Measurements from ENCODE around the gene RCN1. TPM values are rescaled to one million over a fixed set of nuclear protein-coding genes. Genes with fewer than 3 reads are reported as not detected.
"Not testable (repeated sequence)": the region's sequence is repeated elsewhere in the genome, so short reads cannot be mapped to it uniquely, and the experiment has no call there.

RCN1 gene
- total RNA-seq, 1 donor from 2014 or later, result 297 TPM

DNA sequence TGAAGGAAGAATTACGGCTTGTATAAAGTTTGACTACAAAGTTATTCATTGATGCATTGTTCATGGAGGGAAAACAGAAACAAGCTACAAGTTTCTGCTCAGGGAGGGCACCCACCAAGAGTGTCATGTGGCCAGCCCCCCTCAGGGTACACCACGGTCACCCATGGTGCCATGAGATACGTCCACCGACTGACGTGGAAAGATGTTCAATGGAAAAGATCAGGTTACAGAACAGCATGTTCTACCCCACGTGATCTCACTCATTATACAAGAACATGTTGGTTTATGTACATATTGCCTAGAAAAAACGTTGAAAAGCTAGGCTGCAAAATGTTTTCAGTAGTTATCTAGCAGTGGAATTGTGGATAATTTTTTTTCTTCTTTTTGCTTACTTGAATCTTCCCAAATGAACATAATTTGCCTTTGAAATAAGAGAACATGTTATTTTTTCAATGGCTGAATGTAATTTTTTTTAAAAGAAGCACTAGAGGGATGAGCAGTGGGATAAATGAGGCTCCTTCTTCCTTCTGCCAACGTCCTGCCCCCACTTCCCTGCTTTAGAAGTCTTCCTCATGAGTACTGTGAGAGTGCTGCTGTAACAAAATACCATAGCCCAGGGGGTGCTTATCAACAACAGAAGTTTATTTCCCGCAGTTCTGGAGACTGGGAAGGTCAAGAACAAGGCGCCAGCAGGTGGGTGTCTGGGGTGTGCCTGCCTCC is 22.5 kb downstream of the RCN1 start:
- no peak for DNase-seq (ENCODE audit: low spot score)

DNA sequence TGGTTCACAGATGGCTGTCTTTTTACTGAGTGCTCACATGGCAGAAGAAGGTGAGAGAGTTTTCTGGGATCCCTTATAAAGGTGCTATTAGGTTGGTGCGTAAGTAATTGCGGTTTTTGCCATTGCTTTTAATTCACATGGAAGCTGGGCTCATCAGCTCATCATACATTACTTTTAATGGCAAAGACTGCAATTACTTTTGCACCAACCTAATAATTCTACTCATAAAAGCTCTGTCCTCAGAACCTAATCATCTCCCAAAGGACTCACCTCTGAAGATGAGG is 23.0 kb downstream of the RCN1 start:
- DNase-seq (ENCODE audit: low spot score), result no peak

DNA sequence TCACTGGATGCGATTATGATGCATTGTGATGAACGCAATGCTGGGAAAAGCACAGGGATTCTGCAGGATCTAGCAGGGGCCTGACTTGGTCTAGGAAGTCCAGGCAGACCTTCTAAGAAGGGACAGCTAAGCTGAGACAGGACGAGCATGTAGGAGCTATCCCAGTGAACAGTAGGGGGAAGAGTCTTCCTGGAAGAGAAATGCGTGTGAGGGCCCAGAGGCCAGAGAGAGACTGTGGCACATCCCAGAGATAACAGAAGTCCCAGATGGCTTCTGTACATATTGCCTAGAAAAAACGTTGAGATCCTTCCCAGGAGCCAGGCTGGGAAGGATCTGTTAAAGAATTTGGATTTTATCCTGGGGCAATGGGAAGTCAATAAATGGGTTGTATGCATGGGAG is 24.6 kb downstream of the RCN1 start:
- peak; percentile 63 for DNase-seq (ENCODE audit: low spot score)

DNA sequence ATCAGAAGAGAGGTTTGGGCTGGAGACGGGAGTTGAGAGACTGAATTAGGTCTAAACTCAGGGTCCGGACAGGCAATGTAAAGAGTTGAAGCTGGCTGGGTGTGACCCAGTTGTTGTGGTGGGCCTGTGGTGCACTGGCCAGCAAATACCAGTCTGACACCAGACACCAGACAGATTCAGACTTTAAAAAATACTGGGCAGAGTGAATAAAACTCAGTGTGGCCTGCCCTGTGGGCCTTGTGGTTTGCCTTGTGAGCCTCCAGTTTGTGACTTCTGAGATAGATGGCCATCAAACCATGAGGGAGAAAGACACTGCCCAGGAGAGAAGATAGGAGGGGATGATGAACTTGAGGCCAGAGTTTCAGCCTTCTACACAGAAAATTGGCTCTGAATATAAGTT is 25.8 kb downstream of the RCN1 start:
- no peak for DNase-seq (ENCODE audit: low spot score)

DNA sequence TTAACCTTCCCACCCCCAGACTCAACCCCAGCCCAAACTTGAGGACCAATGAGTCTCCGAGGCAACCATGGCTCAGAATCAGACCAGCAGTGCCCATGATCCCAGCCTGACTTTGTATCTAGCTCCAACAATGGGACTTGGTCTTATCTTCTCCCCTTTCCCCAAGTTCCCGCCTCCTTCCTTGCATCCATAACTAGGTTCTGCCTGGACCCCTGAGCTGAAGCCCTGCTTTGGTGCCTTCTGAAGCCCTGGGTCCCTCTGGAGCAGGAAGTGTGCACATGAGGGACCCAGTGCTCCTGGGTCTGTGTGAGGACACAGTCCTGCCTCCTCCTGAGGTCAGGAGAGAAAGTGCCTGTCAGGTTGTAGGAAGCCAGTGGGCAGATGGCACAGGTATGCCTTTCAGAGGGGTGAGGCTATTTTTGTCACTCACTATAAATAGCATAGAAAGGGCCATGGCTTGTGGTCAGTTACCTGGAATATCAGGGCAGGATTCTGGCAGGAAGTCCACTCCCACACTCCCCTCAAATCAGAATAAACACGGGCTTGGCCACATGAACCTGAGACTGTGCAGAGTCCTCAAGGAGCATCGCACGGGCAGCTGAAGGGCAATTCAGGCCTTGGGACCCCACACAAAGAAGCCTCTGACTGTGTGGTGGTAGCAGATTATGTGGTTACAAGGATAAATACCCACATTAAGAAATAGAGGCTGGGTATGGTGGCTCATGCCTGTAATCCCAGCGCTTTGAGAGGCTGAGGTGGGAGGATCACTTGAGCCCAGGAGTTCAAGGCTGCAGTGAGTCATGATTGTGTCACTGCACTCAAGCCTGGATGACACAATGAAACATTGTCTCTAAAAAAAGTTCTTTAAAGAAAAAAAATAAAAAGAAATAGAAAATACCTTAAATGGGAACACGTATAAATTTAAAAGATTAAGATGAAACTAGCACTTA is 27.4 kb downstream of the RCN1 start:
- no peak for DNase-seq (ENCODE audit: low spot score)

DNA sequence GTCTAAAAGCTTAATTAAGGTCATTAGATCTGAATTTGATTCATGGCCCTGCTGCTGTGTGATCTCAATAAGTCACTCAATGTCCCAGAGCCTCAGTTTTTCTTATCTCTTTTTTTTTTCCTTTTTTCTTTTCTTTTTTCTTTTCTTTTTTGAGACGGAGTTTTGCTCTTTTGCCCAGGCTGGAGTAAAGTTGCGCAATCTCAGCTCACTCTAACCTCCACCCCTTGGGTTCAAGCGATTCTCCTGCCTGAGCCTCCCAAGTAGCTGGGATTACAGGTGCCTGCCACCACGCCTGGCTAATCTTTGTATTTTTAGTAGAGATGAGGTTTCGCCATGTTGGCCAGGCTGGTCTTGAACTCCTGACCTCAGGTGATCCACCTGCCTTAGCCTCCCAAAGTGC is 28.3 kb downstream of the RCN1 start:
- DNase-seq (ENCODE audit: low spot score), result not testable (repeated sequence)

DNA sequence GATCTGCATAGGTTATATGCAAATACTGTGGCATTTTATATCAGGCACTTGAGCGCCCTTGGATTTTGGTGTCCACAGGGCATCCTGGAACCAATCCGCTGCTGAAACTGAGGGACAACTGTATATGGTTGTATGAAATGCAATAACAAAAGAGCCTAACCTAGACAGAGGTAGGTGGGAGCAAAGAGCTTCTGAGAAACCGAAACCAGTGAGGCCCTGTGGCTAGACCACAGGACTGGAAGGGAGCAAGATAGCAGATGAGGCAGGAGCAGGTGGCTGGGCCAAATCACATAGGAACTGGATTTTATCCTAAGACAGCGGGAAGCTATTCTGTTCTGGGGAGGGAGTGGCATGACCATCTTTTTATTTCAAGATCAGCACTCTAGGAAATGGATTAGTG is 30.1 kb downstream of the RCN1 start:
- DNase-seq (ENCODE audit: low spot score), result no peak

DNA sequence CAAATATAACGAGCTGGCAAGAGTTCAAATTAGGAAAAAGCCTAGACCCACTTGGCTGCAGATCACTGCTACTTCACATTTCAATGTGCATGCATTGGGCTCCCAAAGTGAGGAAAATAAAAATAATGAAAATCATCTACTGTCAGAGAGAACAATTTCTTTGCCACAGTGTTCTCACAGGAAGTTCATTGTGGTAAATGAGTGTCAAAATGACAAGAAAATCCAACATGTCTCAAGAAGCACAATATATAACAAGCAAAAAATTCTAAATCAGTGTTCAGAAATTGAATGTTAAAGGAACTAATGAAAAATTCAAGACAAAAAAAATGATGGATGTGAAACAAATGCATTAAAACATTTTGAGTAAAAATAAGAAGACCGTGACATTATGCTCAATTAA is 31.3 kb downstream of the RCN1 start:
- no peak for DNase-seq (ENCODE audit: low spot score)

DNA sequence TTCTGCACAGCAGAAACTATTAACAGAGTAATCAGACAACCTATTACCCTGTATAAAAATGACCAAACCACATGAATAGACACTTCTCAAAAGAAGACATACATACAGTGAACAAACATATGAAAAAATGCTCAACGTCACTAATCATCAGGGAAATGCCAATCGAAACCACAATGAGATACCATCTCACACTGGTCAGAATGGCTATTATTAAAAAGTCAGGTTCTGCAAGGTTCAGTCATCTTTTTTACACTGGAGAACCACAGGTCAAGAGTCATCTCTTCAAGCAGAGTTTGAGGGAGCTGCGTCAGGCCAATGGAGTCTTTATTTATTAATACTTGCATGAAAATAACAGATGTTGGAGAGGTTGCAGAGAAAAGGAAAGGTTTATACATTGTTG is 40.4 kb downstream of the RCN1 start:
- no peak for DNase-seq (ENCODE audit: low spot score)

DNA sequence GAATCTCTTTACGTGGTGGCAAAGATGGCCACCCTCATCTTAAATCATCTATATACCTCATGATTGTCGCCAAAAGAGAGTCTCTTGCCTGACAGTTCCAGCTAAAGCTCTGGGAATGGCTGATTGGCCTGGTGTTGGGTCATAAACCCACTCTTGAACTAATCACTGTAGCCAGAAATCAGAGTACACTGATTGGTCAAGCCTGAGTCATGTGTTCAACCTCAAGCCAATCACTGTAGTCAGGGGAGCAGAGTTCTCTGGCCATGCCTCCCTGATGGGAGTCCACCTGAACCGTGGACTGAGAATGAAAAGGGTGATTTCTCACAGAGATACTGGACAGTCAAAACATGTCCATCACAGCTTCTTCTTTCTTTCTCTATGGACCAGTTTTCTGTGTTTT is 45.8 kb downstream of the RCN1 start:
- DNase-seq (ENCODE audit: low spot score), result no peak

DNA sequence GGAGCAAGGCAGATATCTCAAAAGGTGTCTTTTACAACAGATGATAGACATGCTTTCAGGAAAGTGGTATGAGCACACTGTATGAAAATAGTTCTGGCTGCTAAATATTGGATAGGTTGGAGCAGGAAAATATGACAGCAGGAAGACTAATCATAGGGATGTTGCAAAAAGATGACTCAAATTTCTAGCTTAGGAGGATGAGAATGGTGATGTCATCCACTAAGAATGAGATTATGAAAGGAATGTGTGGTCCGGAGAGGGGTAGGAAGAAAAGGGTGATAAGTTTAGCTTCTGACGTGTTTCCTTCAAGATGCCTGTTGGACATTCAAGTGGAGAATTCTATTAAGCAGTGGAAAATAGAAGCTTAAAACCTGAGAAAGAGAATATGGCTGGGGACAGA is 46.4 kb downstream of the RCN1 start:
- peak; percentile 90 for DNase-seq (ENCODE audit: low spot score)

DNA sequence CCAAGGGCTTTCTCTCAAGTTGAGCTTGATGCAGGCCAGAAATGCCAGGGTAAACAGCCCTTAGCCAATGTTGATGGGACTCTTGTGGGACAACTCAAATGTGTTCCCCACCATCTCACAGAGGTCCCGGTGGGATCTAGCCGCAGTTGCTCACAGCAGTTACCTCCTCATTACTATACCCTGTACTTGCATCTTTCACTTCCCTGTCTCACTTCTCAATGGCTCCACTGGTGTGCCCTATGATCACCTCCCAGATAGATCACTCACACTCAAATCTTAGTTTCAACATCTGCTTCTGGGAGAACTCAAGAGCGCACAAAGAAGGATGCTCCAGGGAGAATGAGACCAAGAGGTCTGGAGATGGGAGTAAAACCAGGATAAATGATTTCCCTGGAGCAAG is 47.0 kb downstream of the RCN1 start:
- no peak for DNase-seq (ENCODE audit: low spot score)

DNA sequence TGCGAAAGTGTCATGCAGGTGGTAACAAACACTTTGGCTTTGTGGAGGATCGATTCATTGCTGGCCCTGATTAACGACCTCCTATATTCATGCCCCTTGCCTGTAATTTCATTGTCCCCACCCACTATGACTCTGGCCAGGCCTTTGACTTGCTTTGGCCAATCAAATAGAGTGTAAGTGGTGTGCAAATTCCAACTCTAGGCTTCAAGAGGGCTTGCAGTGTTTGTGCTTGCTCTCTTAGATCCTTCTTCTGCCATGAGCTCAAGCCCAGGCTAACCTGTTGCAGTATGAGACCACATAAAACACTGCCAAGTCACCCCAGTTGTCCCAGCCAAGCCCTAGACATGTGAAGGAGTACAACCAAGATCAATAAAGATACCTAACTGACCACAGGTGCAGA is 48.0 kb downstream of the RCN1 start:
- no peak for DNase-seq (ENCODE audit: low spot score)

DNA sequence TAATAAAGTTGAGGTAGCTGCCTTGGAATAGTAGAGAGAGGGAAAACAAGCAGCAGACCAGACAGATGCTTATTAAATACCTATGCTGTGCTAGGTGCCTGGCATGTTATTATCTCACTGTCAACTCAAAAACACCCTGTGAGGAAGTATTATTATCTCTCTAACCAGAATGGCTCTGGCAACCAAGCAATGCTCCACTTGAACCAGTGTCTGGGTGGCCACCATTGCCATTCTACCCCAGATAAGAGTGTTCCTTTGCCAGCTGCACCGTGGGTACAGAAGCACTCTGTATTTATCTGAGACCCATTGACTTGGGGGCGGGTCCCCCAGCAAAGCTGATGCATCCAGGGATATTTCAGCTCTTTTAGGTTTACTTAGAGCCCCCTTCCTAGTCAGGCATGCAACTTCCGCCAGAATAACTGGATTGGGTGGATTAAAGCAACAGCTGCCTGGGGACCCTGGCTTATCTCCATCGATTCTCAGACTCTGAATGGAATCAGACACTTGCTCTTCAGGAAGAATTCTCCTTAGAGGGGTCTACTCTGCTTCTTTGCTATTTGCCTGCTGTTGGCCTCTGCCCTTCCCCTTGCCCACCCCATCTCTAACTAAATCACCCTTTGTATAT is 49.1 kb downstream of the RCN1 start:
- no peak for DNase-seq (ENCODE audit: low spot score)

DNA sequence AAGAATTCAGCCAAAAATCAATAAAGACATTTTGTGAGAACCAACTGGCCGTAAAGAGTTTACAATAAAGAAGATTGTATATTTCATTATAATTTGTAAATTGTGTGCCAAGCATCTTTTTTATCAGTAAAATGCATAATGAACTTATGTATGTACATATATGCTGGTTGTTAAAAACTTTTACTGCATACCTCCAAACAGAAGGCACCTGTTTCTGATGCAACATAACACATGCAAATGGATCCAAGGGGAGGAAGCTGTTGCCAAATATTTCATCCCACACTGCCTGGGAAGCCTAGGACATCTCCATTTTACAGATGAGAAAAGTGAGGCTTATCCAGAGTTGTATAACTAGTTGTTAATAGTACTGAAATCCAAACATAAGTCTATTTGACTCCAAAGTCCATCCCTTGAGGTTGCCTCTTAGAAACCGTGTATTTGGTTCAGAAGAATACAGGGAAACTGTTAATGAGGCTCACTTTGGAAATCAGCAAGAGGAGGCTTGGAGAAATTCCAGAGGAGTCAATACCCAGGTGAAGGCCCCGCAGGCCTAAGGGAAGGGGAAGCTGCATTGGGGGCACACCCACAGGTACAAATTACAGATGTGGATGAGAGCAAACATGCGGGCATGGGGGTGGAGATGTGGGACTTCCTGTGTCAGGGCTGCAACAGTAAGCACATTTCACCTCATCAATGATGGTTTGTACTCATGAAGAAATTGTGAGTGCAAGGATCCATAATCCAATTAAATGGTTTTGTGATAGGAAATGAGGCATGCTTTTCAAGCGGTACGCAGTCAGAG is 51.1 kb downstream of the RCN1 start:
- no peak for DNase-seq (ENCODE audit: low spot score)

DNA sequence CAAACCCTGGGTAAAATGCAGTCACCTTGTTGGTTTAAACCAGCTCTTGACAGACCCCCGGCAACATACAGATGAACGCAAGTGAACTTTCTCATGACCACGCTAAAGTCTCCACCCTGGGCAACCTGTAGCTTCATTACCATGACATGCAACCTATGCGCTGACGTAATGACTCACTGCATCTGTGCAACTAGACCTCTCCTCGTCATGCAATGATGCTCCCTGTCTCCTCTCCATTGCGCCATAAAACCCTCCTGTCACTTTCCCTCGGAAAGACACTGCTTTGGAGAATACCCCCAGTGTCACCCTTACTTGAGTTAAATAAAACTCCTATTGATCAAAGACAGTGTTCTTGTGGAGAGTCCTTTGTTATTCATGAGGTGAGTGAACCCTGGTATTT is 52.5 kb downstream of the RCN1 start:
- no peak for DNase-seq (ENCODE audit: low spot score)

DNA sequence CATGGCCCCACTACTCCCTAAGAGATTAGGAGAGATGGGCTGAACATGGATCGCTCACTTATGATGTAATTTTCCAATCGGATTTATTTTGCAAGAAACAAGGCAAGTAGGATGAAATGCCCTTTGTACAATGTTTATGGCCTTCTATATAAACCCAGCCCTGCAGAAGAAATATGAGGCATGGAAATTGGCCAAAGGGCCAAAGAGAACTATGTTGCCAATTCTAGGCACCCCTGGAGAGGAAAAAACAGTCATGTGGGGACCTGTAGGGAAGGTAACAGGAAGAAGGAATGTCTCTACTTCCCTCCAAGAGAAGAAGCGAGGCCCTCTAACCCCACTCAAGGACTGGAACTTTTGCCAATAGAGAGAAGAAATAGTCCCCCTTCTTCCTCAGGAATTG is 54.4 kb downstream of the RCN1 start:
- no peak for DNase-seq (ENCODE audit: low spot score)

DNA sequence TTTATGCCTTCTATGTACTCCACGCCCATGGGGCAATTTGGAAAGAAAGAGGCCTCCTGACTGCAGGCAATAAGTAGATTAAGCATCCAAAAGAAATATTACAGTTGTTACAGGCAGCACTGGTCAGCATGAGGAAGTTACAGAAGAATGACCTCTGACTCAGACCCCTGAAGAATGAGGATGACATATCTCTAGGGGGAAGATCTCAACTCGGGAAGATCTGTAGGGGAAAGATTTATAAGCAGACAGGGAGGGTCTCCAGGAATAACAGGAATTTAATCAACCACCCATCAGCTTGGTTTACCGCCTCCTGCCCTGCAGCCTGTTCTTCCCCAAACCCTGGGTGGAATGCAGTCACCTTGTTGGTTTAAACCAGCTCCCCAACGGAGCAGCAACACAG is 58.0 kb downstream of the RCN1 start:
- DNase-seq (ENCODE audit: low spot score), result no peak

DNA sequence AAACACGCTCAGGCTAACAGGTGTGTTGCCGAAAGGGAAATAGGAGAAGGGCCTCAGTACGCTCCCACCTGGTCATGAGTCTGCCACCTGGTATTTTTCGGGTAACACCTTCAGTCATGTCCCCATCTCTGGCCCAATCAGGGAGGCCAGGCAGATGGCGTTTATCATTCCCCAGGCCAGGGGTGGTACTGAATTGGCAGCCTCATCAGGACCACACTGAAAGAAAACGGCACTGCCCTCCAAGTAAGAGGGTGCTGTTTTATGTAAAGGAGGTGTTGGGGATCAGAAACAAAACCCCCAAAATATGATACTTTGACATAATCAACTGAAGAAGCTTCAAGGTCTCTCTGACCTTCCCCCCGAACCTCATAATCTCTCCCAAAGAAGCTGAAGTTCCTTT is 58.9 kb downstream of the RCN1 start:
- no peak for DNase-seq (ENCODE audit: low spot score)

DNA sequence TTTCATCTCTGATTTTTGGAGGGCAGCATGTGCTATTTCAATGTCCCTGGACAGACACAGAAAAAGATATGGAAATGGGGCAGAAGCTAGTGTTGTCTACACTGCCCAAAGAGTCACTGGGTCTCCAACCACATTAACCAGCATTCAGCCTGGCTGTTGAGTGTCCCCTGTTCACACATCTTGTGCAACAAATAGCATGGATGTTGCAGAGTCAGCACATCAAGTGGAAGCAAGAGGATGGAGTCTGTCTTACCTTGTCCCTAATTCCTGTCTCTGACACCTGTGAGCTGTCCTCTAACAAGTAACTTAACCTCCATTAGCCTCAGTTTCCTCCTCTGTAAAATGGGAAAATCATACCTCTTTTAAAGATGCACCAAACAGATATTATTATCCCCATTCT is 60.2 kb downstream of the RCN1 start:
- DNase-seq (ENCODE audit: low spot score), result no peak

DNA sequence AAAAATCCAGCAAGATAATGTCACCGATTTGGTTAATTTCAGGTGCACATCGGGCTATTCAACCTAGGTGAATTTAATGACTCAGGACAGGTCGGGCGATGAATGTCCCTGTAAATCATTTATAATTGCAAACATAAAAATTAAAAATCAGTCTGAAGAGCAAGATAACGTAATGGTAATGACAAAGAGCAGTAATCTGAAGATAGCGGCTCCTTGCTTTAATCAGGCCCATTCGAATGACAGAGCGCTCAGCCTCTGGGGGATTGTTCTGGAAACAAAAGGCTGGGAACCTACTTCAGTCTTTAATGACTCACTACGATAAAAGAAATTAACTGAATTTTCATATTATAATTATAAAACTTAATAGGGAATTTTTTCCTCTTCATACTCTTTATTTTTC is 61.3 kb downstream of the RCN1 start:
- DNase-seq (ENCODE audit: low spot score), result no peak

DNA sequence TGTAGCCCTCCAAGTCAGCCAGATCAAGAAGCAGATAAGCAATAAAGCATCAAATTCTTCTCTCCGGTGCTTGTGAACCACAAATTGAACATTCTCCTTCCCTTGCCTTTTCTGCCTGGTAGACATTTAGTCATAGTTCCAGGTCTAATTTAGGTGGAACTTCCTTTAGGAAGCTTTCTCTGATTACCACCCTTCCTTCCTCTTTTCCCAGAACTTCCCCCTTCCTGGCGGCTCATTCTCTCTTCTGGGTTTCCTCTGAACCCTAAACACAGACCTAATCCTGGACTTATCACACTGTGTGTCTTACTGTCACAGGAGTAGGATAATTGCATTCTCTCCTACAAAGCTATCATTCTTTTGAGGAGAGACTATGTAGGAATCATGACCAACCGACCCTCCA is 61.9 kb downstream of the RCN1 start:
- no peak for DNase-seq (ENCODE audit: low spot score)

All from umbilical cord (tissue), 2 donors.